Heart left ventricle (tissue), 16 donors: ENCODE measurements around the gene CC2D2B. TPM values are rescaled to one million over a fixed set of nuclear protein-coding genes. Genes with fewer than 3 reads are reported as not detected.

Experiments used
- ATAC-seq, 4 donors: fragments of 200-7000 bp; cut with Tn5 transposase; one replicate each; pipeline ENCODE4 v1.9.1; 2020 to 2022; ENCODE audit warnings: moderate library complexity in 4 of 4, mild to moderate bottlenecking in 3 of 4, moderate number of reproducible peaks in 1 of 4
- DNase-seq, 5 donors: peaks; one replicate each; pipeline ENCODE4 v3.0.0-alpha.2; 2020
- H3K27ac ChIP-seq, 12 donors: fragments of 200-600 bp; sonication (generic) in 4 of 12; one replicate each; pipeline versions ENCODE4 v1.5.0 to v1.8.0; 2016 to 2022; ENCODE audit warnings: mild to moderate bottlenecking in 2 of 12
- H3K27me3 ChIP-seq, 9 donors: fragments of 200-600 bp; sonication (generic) in 2 of 9; one replicate each; pipeline versions ENCODE4 v1.5.1 to v1.8.0; 2016 to 2022; ENCODE audit warnings: mild to moderate bottlenecking in 3 of 9
- H3K36me3 ChIP-seq, 9 donors: fragments of 200-600 bp; sonication (generic) in 2 of 9; one replicate each; pipeline versions ENCODE4 v1.5.0 to v1.8.0; 2018 to 2022; ENCODE audit warnings: mild to moderate bottlenecking in 2 of 9
- H3K4me1 ChIP-seq, 12 donors: fragments of 200-600 bp; sonication (generic) in 4 of 12; one replicate each; pipeline versions ENCODE4 v1.5.0 to v1.8.0; 2016 to 2022; ENCODE audit warnings: mild to moderate bottlenecking in 3 of 12
- H3K4me3 ChIP-seq, 12 donors: fragments of 200-600 bp; sonication (generic) in 4 of 12; one replicate each; pipeline versions ENCODE4 v1.5.0 to v1.8.0; 2017 to 2022; ENCODE audit warnings: mild to moderate bottlenecking in 9 of 12, moderate library complexity in 4 of 12
- H3K9me3 ChIP-seq, 12 donors: fragments of 200-600 bp; sonication (generic) in 4 of 12; one replicate each; pipeline versions ENCODE4 v1.5.0 to v1.8.0; 2016 to 2022; ENCODE audit warnings: mild to moderate bottlenecking in 1 of 12
- POLR2A ChIP-seq, 2 donors: fragments of 450-650 bp; IDR thresholded peaks; one replicate each; pipeline ENCODE4 v1.6.1; 2017; ENCODE audit warnings: antibody characterized with exemption in 2 of 2, mild to moderate bottlenecking in 2 of 2, moderate library complexity in 2 of 2
- WGBS, 4 donors: extraction: QIAGEN DNeasy Blood & Tissue Kit in 2 of 4; methylation state at CpG; one replicate each; pipeline versions ENCODE4 v1.1.5 to v1.1.7; 2013 to 2018; 5-methylcytosine and 5-hydroxymethylcytosine counted together
- intact Hi-C, 10 donors: fragments of 100-400 bp; cut with DNase I; formaldehyde crosslinking; loops; one replicate each; pipeline versions ENCODE4 v1.11.1 to v1.14.2; 2022
- microRNA-seq, 4 donors: library from miRNA; unstranded; fragments of <30 nt; microRNA quantifications; one replicate each; pipeline versions ENCODE4 to v1.2.0, GENCODE V29; 2017 to 2020
- polyA plus RNA-seq, 2 donors: library from polyadenylated mRNA; stranded (reverse); fragments of 200-250 nt; gene quantifications; one replicate each; pipeline ENCODE4 v1.2.3, GENCODE V29; 2013
- total RNA-seq, 9 donors: library from RNA; depleted of rRNA in 2 of 9; stranded (reverse); fragments of >200 nt in 2 of 9; fragmentation: NEBNext Ultra II Directional in 3 of 9; extraction: Animal tissue kit (Norgen Biotek cat#: 25700) in 3 of 9; gene quantifications; one replicate each; pipeline versions ENCODE4 v1.1.0 to v1.2.4, GENCODE V29; 2016 to 2023
- TF ChIP-seq, protein P1 (sequence below), 12 donors: fragments of 200-600 bp; sonication (generic) in 4 of 12; IDR thresholded peaks; one replicate each; pipeline versions ENCODE4 v1.5.0 to v1.8.0; 2018 to 2022; ENCODE audit warnings: antibody characterized with exemption in 12 of 12, mild to moderate bottlenecking in 5 of 12
- donor health status: ischemic (EF 13 %, LVEDD 7.1; RV severe dilation, severe dysfunction).
- donor health status: healthy with polysubstance abuse.
- donor health status: DM: no; HTN: yes; CAD: no.
- donor health status: DM: no; HTN: no; CAD: no.
- donor health status: ischemic (EF 25% LVEDD 6.9; RV normal size, moderate dysfunction).
- donor health status: ischemic (EF 25% LVEDD 5.7; RV mildly dilated, moderate dysfunction).
- donor health status: healthy.
- donor health status: DM: yes; HTN: yes; CAD: no.
- donor health status: ischemic (EF 35%, LVEDD 5.7; RV mildly dilated, moderate dysfunction).
- donor health status: nonischemic (EF 11% LVEDD 7.7; RV severe dilation, severe dysfunction).
- donor health status: DM: yes; HTN: yes; CAD: no.
- donor health status: PGD.
- donor health status: ischemic (EF 29% LVEDD 5.4; RV normal size, mild dysfunction).
- donor health status: nonischemic (EF 23%, LVEDD 6.1; RV moderate dilation, normal function).

Gene CC2D2B
- total and polyA plus RNA-seq, 11 donors = 0.15 to 1.5 (median 0.58) TPM

DNA sequence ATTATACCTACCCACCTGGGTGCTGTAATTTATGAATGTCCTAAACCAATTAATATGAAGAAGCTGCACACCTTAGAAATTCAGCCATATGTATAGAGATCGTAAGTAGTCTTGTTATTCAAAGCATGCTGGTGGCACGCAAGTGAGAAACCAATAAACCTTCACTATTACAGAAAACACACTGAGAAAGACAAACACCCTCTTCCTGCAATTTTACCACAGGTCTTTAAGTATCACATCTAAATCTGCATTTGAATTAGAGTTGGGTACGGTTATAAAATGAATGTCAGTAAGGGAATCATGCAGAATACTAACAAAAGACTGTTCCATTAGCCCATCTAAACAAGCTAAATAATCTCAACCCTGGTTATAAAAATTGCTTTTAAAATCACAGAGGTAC is 169.4 kb downstream of the CC2D2B start:
- Histone ChIP-seq H3K9me3 (no peaks in the 10 kb centered on the region), H3K36me3 (peaks cover 0 to 5% (median 0%) of the 10 kb centered on the region in 9 donors), H3K27ac (no peak overlapping the region), H3K27me3 (no peaks in the 10 kb centered on the region), H3K4me3 (no peak overlapping the region), H3K4me1 (no peaks in the 10 kb centered on the region)
- no peak for DNase-seq
- WGBS, 4 donors = 86 to 88% (median 87%) methylated on average over 3 of the region's 3 CpGs
- TF ChIP-seq, protein P1, sequence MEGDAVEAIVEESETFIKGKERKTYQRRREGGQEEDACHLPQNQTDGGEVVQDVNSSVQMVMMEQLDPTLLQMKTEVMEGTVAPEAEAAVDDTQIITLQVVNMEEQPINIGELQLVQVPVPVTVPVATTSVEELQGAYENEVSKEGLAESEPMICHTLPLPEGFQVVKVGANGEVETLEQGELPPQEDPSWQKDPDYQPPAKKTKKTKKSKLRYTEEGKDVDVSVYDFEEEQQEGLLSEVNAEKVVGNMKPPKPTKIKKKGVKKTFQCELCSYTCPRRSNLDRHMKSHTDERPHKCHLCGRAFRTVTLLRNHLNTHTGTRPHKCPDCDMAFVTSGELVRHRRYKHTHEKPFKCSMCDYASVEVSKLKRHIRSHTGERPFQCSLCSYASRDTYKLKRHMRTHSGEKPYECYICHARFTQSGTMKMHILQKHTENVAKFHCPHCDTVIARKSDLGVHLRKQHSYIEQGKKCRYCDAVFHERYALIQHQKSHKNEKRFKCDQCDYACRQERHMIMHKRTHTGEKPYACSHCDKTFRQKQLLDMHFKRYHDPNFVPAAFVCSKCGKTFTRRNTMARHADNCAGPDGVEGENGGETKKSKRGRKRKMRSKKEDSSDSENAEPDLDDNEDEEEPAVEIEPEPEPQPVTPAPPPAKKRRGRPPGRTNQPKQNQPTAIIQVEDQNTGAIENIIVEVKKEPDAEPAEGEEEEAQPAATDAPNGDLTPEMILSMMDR (IDR thresholded peaks at IDR 0.05) = no peak
- TF ChIP-seq POLR2A (IDR thresholded peaks at IDR 0.05) = no peak
- intact Hi-C loops = no loop called here
- no peak for ATAC-seq

DNA sequence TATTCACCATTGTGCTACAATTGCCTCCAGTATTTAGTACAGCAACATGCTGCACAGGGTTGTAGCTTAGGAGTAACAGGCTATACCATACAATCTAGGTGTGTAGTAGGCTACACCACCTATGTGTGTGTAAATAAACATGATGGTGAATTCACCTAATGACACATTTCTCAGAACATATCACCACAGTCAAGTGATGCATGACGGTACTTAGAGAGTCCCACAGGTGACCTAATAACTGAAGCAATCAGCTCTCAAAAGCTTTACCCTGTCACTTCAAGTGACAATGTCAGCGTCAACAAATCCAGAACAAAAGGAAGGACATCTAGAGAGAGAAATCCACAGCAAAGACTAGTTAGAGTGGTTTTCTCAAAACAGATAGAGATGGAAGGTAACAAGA is 174.4 kb downstream of the CC2D2B start:
- ATAC-seq (no peak), DNase-seq (no peak)
- H3K27me3 ChIP-seq = no peaks in the 10 kb centered on the region
- no peak overlapping the region for H3K4me3 ChIP-seq
- intact Hi-C loops = loop anchor here in 1 of 10 donors (1.0 kb wide), 1 partner anchor 34 kb away; no protein-coding TSS in a partner anchor
- WGBS, 4 donors = 55 to 64% (median 61%) methylated on average over 2 of the region's 2 CpGs
- peaks cover 0 to 13% (median 0%) of the 10 kb centered on the region in 9 donors for H3K36me3 ChIP-seq
- TF ChIP-seq, protein P1 (IDR thresholded peaks at IDR 0.05) = no peak
- TF ChIP-seq POLR2A (IDR thresholded peaks at IDR 0.05) = no peak
- peaks cover 0 to 10% (median 0%) of the 10 kb centered on the region in 12 donors for H3K4me1 ChIP-seq
- H3K27ac ChIP-seq = no peak overlapping the region
- H3K9me3 ChIP-seq = no peaks in the 10 kb centered on the region

Small RNAs within 50 kb of the gene (microRNA-seq; reads per million reads assigned to microRNA genes)
- 18.0 to 27.0 (median 18.5) reads per million in 4 donors for gene MIR3157

Other genes starting within 250 kb of the CC2D2B start
- gene TCTN3, start 214.0 kb upstream of the CC2D2B start, total RNA-seq = 10 to 100 TPM in 7 of 9 donors, 1 to 10 TPM in 2; 9.0 to 20.6 (median 12.3) TPM
- 10 to 100 TPM in 1 of 2 donors, 1 to 10 TPM in 1; 4.5 to 22.7 TPM for gene TCTN3, start 214.0 kb upstream of the CC2D2B start, polyA plus RNA-seq
- 10 to 100 TPM in 3 of 9 donors, 1 to 10 TPM in 6; 4.8 to 23.2 (median 8.1) TPM for gene ENTPD1, start 151.8 kb upstream of the CC2D2B start, total RNA-seq
- gene ENTPD1, start 151.8 kb upstream of the CC2D2B start, polyA plus RNA-seq = 1 to 10 TPM; 3.3 to 4.1 TPM
- gene CCNJ, start 135.6 kb downstream of the CC2D2B start, total RNA-seq = 1 to 10 TPM; 2.2 to 4.0 (median 2.7) TPM
- gene CCNJ, start 135.6 kb downstream of the CC2D2B start, polyA plus RNA-seq = 1 to 10 TPM; 1.3 to 3.5 TPM
- 10 to 100 TPM in 6 of 9 donors, 1 to 10 TPM in 3; 7.4 to 17.9 (median 12.2) TPM for gene ZNF518A, start 222.3 kb downstream of the CC2D2B start, total RNA-seq
- 1 to 10 TPM; 3.0 to 3.2 TPM for gene ZNF518A, start 222.3 kb downstream of the CC2D2B start, polyA plus RNA-seq